Stomach (tissue), 4 donors: Measurements from ENCODE around the gene COX7A2L.

Experiments used
- CTCF ChIP-seq, 7 experiments: fragments of 450-650 bp in 4 of 7; fragments of 200-600 bp in 3 of 7; sonication (generic) in 3 of 7; IDR thresholded peaks; one replicate each; pipeline ENCODE4 v1.5.1; 2016 to 2019; ENCODE audit warnings: antibody characterized with exemption in 7 of 7, control low read depth in 2 of 7, mild to moderate bottlenecking in 1 of 7
- POLR2A ChIP-seq, 4 donors: fragments of 450-650 bp; IDR thresholded peaks; one replicate each; pipeline ENCODE4 v1.6.1; 2016; ENCODE audit warnings: antibody characterized with exemption in 4 of 4, control low read depth in 2 of 4, mild to moderate bottlenecking in 1 of 4, moderate library complexity in 1 of 4
- POLR2AphosphoS5 ChIP-seq, 3 donors: sonication (generic); formaldehyde crosslinking; IDR thresholded peaks; one replicate each; pipeline ENCODE4 v1.6.1; 2016; ENCODE audit warnings: antibody characterized with exemption in 3 of 3

- no peak for TF ChIP-seq CTCF (IDR thresholded peaks at IDR 0.05)
- TF ChIP-seq POLR2A (IDR thresholded peaks at IDR 0.05), result no peak
- no peak for TF ChIP-seq POLR2AphosphoS5 (IDR thresholded peaks at IDR 0.05)
Measured at GRCh38 chr2:42317486-42317885, 43.5 kb downstream of the COX7A2L start.
